ENCODE data around the gene HERPUD2. TPM values are rescaled to one million over a fixed set of nuclear protein-coding genes. Genes with fewer than 3 reads are reported as not detected.

Gene HERPUD2
- total and polyA plus RNA-seq, 2 donors (not counting 1 experiment from before 2014, with no cell fraction given) = 32.5 to 49.4 TPM

DNA sequence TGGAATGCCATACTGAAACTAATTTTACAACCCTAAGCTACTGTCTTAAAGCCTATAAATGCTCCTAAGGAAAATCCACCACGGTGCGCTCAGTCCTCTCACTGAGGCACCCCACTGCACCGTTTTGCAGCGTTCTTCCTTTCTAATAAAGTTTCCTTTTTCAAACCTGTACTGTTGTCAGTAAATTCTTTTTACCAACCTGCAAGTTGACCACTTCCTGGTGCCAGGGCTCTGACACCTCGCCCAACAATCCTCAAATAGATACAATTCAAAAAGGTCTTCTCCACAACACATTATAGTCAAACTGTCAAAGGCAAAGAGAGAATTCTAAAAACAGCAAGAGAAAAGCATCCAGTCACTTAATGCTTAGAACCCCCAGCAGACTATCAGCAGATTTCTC, 42.8 kb downstream of the HERPUD2 start:
- no peak overlapping the region for H3K9ac ChIP-seq (ENCODE audit: insufficient read depth, low read length)
- H3K4me3 ChIP-seq (replicated peaks in 1 of 4; ENCODE audit: control extremely low read depth in 1 of 4, insufficient read depth in 1 of 4, low read depth in 3 of 4, low read length in 4 of 4) = no peak overlapping the region
- no peak overlapping the region for H2AFZ ChIP-seq (ENCODE audit: low read length)
- H3K4me2 ChIP-seq (ENCODE audit: extremely low read depth, insufficient read depth, low read length) = no peak overlapping the region
- H3K9me3 ChIP-seq (ENCODE audit: control insufficient read depth, insufficient read depth, low read depth, low read length) = no peaks in the 10 kb centered on the region
- H3K79me2 ChIP-seq (ENCODE audit: control insufficient read depth, insufficient read depth, low read length) = peaks cover 8% of the 10 kb centered on the region
- no peak for DNase-seq (ENCODE audit: low read depth in 2 of 2)
- no peak overlapping the region for H3K27ac ChIP-seq (ENCODE audit: insufficient read depth, low read length)
- H3K27me3 ChIP-seq (ENCODE audit: control insufficient read depth, insufficient read depth, low read length) = no peaks in the 10 kb centered on the region
- no peak for TF ChIP-seq EZH2 (IDR thresholded peaks at IDR 0.05; ENCODE audit: low read length, missing control alignments)
- TF ChIP-seq, protein P1, sequence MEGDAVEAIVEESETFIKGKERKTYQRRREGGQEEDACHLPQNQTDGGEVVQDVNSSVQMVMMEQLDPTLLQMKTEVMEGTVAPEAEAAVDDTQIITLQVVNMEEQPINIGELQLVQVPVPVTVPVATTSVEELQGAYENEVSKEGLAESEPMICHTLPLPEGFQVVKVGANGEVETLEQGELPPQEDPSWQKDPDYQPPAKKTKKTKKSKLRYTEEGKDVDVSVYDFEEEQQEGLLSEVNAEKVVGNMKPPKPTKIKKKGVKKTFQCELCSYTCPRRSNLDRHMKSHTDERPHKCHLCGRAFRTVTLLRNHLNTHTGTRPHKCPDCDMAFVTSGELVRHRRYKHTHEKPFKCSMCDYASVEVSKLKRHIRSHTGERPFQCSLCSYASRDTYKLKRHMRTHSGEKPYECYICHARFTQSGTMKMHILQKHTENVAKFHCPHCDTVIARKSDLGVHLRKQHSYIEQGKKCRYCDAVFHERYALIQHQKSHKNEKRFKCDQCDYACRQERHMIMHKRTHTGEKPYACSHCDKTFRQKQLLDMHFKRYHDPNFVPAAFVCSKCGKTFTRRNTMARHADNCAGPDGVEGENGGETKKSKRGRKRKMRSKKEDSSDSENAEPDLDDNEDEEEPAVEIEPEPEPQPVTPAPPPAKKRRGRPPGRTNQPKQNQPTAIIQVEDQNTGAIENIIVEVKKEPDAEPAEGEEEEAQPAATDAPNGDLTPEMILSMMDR (conservative IDR thresholded peaks at IDR 0.05 in 1 of 2, IDR thresholded peaks at IDR 0.05 in 1 of 2; ENCODE audit: low read depth in 1 of 2, low read length in 2 of 2) = no peak
- H3K4me1 ChIP-seq (ENCODE audit: control insufficient read depth, extremely low read depth, insufficient read depth, low read length) = no peaks in the 10 kb centered on the region
- no peaks in the 10 kb centered on the region for H3K36me3 ChIP-seq (ENCODE audit: control insufficient read depth, insufficient read depth, low read length)
- no peaks in the 10 kb centered on the region for H4K20me1 ChIP-seq (ENCODE audit: control insufficient read depth, extremely low read depth, insufficient read depth, low read length)

DNA sequence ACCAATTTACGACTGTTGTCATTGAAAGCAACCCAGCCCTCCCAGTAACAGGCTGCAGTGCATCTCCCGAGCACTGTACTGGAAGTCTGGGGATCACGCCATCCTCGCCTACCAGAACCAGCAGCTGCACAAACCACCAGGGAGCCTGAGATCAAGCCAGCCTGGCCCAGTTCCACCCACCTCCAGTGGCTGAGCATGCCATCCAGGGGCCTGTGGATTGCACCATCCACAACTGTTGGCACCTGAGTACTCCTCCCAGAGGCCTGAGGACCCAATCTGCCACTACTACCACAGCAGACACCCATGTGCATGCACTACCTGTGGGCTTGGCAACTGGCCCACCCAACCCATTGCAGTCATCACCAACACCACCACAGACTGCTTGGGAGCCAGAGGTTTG, 44.2 kb downstream of the HERPUD2 start:
- no peaks in the 10 kb centered on the region for H3K27me3 ChIP-seq (ENCODE audit: control insufficient read depth, insufficient read depth, low read length)
- H3K79me2 ChIP-seq (ENCODE audit: control insufficient read depth, insufficient read depth, low read length) = peaks cover 8% of the 10 kb centered on the region
- H4K20me1 ChIP-seq (ENCODE audit: control insufficient read depth, extremely low read depth, insufficient read depth, low read length) = no peaks in the 10 kb centered on the region
- no peak for DNase-seq (ENCODE audit: low read depth in 2 of 2)
- no peak overlapping the region for H3K4me3 ChIP-seq (replicated peaks in 1 of 4; ENCODE audit: control extremely low read depth in 1 of 4, insufficient read depth in 1 of 4, low read depth in 3 of 4, low read length in 4 of 4)
- TF ChIP-seq, protein P1 (conservative IDR thresholded peaks at IDR 0.05 in 1 of 2, IDR thresholded peaks at IDR 0.05 in 1 of 2; ENCODE audit: low read depth in 1 of 2, low read length in 2 of 2) = no peak
- TF ChIP-seq EZH2 (IDR thresholded peaks at IDR 0.05; ENCODE audit: low read length, missing control alignments) = no peak
- no peak overlapping the region for H3K27ac ChIP-seq (ENCODE audit: insufficient read depth, low read length)
- H3K4me1 ChIP-seq (ENCODE audit: control insufficient read depth, extremely low read depth, insufficient read depth, low read length) = no peaks in the 10 kb centered on the region
- H3K9ac ChIP-seq (ENCODE audit: insufficient read depth, low read length) = no peak overlapping the region
- H3K36me3 ChIP-seq (ENCODE audit: control insufficient read depth, insufficient read depth, low read length) = no peaks in the 10 kb centered on the region
- no peaks in the 10 kb centered on the region for H3K9me3 ChIP-seq (ENCODE audit: control insufficient read depth, insufficient read depth, low read depth, low read length)
- no peak overlapping the region for H2AFZ ChIP-seq (ENCODE audit: low read length)
- no peak overlapping the region for H3K4me2 ChIP-seq (ENCODE audit: extremely low read depth, insufficient read depth, low read length)

DNA sequence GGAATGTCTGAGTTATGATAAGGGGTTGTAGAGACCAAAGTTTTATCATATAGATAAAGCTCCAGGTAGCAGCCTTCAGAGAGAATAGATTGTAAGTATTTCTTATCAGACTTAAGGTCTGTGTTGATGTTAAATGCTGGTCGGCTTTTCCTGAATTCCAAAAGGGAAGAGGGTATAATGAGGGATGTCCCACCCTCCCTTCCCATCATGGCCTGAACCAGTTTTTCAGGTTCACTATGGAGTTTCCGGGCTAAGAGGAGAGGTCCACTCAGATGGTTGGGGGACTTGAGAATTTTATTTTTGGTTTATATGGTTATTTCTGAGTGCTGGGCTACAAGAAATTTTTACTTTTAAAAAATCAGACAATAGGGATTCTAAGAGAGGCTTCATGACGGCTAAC, 45.2 kb downstream of the HERPUD2 start:
- TF ChIP-seq, protein P1 (conservative IDR thresholded peaks at IDR 0.05 in 1 of 2, IDR thresholded peaks at IDR 0.05 in 1 of 2; ENCODE audit: low read depth in 1 of 2, low read length in 2 of 2) = no peak
- TF ChIP-seq EZH2 (IDR thresholded peaks at IDR 0.05; ENCODE audit: low read length, missing control alignments) = no peak
- Histone ChIP-seq H4K20me1 (ENCODE audit: control insufficient read depth, extremely low read depth, insufficient read depth, low read length) (no peaks in the 10 kb centered on the region), H3K4me3 (replicated peaks in 1 of 4; ENCODE audit: control extremely low read depth in 1 of 4, insufficient read depth in 1 of 4, low read depth in 3 of 4, low read length in 4 of 4) (no peak overlapping the region), H3K36me3 (ENCODE audit: control insufficient read depth, insufficient read depth, low read length) (no peaks in the 10 kb centered on the region), H3K79me2 (ENCODE audit: control insufficient read depth, insufficient read depth, low read length) (peaks cover 8% of the 10 kb centered on the region), H3K4me1 (ENCODE audit: control insufficient read depth, extremely low read depth, insufficient read depth, low read length) (no peaks in the 10 kb centered on the region), H3K27ac (ENCODE audit: insufficient read depth, low read length) (no peak overlapping the region), H3K4me2 (ENCODE audit: extremely low read depth, insufficient read depth, low read length) (no peak overlapping the region), H2AFZ (ENCODE audit: low read length) (no peak overlapping the region), H3K9ac (ENCODE audit: insufficient read depth, low read length) (no peak overlapping the region), H3K9me3 (ENCODE audit: control insufficient read depth, insufficient read depth, low read depth, low read length) (no peaks in the 10 kb centered on the region), H3K27me3 (ENCODE audit: control insufficient read depth, insufficient read depth, low read length) (no peaks in the 10 kb centered on the region)
- no peak for DNase-seq (ENCODE audit: low read depth in 2 of 2)
